ENCODE measurements around the gene CADPS2.

DNA sequence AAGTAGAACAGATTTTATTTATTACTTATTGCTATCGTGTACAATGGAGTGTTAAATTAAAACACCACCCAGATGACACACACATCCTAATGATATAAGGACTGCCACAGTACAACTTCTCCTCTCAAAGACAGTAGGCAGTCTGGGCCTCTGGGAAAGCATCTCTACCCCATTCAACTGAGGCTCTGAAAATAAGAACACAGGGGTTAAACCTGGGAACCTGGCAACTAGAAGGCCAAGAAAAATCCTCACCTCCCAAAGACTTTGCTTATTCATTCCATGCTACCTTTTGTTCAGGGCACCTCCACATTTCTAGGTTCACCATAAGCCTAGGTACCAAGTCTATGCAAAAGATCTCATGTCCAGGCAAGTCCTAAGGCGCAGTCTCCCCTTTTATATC is 456.3 kb downstream of the CADPS2 start:
- TF ChIP-seq POLR2A (IDR thresholded peaks at IDR 0.05; ENCODE audit: low read depth, low read length) (no peak), POLR2AphosphoS5 (IDR thresholded peaks at IDR 0.05; ENCODE audit: low read depth, low read length) (no peak), TAF1 (IDR thresholded peaks at IDR 0.05; ENCODE audit: borderline replicate concordance, low read depth, low read length) (no peak)
